HG03439 (cell line): Measurements from ENCODE around the gene P2RX1.
"Not testable (repeated sequence)": the region's sequence is repeated elsewhere in the genome, so short reads cannot be mapped to it uniquely, and the experiment has no call there.

Experiments used
- ATAC-seq: cut with Tn5 transposase; IDR thresholded peaks from one replicate; pipeline ENCODE4 v1.9.1; 2021; ENCODE audit warnings: mild to moderate bottlenecking, moderate library complexity; ENCODE audit not compliant: unreplicated experiment

The P2RX1 gene

DNA sequence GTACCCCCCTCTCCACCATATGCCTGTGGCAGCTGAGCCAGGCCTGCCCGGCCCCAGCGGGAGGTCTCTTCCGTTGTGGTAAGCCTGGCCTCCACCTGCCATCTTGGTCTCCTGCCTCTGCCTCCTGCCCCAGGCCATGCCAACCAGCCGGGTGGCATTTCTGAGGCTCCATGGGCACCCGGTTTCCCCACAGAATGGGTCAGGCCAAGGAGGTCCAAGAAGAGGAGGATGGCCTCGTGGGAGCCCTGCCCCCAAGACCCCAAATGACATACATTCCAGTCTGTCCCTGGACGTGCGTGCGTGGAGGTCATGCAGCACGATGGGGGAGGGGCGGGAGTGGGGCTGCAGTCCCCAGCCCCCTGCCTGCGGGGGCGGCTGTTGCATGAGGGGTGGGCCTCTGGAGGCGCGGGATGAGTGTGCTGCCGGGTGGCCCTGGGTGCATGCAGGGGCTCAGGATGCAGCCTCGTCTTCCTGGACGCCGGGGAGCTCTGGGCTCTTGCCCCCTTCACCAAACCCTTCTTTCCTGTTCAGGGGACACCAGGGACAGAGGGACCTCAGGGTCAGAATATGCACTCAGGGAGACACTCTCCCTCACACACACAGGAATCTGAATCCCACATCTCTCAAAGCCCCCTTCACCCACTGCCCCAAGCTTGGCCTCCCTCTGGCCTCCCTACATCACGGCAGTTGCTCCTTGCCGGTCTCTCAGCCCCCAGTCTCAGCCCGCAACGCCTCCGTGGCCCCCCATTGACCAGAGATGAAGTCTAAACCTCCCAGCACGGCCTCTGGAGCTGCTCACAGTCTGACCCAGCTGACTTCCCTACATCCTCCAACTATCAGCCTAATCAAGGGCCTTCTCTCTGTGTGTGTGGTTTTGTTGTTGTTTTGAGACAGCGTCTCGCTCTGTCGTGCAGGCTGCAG, 54.2 kb downstream of the P2RX1 start:
- ATAC-seq = no peak

DNA sequence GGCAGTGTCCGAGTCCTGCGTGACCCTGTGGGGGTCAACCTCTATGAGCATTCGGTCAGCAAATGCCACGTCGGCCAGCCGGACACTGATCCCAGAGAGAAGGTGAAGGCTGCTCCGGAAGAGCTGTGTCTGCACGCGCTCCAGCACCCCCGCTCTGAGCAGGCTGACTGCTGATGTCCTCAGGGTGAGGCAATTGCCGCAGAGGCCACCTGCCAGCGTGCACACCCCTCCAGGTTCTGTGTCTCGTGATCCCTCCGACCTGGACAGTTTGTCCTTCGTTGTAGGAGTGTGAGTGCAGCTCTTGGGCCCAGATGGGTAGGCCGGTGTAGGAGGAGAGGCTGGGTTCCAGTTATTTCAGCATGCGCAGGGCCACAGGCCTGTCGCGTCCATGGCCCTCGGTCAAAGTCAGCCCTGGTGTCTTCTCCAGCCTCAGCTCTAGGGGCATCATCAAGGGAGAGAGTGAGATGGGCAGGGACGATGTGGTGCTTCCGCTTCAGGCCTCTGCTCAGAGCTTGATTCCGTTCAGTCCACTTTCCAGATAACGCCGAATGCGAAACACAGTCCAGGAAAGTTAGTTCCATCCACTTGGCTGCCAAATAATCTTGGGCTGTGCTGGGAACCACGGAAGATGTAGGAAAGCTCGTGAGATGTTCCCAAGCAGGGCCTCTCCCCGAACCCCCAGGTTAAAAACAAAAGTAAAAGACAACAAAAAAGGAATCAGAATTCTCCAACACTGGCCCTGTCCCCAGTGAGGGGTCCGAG, 55.1 kb downstream of the P2RX1 start:
- ATAC-seq = no peak

DNA sequence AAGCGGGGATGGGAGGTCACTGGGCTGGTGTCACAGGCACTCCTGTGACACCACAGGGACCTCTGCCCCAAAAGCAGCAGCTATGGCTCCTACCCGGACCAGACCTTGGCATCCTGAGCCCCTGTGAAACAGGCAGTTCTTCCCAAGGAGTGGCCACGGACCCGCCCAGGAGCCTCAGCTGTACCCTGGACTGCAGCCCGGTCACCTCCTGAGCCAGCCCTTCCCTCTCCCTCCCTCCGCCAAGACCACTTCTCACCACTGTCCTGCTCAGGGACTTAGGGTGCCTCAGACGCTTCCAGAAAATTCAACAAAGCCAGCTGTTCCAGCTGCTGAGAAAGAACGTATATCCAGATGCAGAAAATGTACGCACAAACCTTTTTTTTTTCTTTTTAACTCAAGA, 56.3 kb downstream of the P2RX1 start:
- ATAC-seq = no peak

DNA sequence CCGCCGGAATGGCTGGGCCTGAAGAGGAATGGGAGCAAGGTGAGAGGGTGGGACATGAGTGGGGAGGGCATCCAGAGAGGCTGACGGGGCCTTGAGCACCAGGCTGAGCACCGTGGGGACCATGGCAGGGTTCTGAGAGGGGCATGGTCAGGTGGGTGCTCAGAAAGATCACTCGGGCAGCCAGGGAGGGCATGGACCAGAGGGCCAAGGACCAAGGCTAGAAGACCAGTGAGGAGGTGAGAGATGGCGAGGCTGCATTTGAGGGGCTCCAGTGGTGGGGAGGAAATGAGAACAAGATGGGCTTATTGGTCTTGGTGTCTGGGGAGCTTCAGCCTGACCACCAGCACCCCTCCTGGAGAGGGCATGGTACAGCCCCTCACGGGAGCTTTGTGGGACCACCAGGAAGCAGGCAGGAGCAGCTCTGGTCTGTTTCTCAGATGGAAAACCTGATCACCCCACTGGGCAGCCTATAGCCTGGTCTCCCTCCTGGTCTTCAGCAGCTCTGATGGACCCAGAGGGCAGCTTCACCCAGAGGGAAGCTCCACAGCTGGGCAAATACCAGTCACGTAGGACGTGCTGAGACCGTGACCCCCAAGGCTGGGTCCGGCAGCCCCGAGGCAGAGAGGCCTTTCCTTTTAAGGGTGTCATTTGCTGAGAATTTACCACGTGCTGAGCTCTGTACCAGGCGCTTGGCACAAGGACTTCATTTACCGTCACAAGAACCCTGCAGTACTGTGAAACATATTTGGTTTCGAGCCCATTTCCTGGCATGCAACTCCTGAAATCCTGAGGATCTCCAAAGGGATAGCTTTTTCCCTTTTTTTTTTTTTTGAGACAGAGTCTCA, 58.8 kb downstream of the P2RX1 start:
- no peak for ATAC-seq

DNA sequence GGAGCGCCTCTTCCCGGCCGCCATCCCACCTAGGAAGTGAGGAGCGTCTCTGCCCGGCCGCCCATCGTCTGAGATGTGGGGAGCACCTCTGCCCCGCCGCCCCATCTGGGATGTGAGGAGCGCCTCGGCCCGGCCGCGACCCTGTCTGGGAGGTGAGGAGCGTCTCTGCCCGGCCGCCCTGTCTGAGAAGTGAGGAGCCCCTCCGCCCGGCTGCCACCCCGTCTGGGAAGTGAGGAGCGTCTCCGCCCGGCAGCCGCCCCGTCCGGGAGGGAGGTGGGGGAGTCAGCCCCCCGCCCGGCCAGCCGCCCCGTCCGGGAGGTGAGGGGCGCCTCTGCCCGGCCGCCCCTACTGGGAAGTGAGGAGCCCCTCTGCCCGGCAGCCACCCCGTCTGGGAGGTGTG, 62.1 kb downstream of the P2RX1 start:
- not testable (repeated sequence) for ATAC-seq

DNA sequence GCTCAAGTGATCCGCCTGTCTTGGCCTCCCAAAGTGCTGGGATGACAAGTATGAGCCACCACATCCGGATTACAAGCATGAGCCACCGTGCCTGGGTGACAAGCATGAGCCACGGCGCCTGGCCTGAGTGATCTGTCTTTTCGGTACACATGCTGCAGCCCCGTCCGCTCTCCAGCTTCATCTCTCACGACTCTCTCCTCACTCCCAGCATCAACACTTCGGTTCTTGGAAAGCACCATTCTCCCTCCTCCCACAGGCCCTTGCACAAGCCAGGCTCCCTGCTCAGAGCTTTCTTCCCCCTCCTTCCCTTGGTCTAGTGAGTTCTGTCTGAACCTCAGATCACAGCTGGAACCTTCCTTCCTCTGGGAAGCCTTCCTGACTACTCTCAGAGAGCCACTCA, 63.7 kb downstream of the P2RX1 start:
- ATAC-seq = no peak

DNA sequence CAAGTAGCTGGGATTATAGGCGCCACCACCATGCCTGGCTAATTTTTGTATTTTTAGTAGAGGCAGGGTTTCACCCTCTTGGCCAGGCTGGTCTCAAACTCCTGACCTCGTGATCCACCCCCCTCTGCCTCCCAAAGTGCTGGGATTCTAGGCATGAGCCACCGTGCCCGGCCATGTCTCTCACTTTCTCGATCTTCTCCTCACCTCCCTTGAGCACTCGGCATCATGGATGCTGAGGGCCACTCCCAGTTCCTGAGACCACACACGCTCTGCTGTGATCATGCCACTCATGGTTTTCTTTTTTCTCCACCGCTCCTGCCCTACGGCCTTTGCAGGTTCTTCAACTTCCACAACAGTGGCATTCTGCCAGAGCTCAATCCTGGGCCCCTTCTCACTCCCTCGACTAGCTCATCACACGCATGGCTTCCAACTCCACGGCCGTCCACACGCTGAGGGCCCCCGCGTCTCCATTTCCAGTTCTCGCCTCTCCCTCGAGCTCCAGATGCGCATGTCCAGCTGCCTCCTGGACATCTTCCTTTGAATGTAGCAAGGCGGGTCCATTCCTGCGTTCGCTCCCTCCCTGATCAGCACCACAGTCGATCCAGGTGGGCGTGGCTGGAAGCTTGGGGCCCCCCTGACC, 64.7 kb downstream of the P2RX1 start:
- ATAC-seq = no peak

DNA sequence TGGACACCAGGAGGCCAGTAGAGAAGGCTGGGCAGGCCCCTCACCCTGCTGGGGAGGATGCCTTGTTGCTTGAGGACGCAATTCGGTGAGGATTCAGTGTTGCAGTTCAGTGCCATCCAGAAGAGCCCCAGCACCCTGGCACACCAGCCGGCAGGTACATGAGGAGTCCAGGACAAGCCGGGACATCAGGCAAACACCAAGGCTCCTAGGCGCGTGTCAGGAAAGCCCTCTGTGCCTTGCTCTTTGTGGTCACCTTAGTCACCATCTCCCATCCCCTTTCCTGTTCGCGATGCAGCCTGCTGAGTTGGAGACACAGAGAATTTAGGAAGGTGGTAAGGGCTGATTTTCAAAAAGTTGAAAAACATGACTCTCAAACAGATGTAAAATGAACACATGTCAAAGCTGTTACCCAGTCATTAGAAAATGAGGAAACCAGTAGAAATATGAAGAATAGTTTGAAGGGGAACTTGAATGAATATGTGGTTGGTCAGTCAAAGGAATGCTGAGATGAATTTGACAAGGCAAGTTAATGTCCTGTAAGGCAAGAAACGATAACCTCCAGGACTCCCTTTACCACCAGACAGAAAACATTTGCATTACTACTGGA, 67.9 kb downstream of the P2RX1 start:
- no peak for ATAC-seq

DNA sequence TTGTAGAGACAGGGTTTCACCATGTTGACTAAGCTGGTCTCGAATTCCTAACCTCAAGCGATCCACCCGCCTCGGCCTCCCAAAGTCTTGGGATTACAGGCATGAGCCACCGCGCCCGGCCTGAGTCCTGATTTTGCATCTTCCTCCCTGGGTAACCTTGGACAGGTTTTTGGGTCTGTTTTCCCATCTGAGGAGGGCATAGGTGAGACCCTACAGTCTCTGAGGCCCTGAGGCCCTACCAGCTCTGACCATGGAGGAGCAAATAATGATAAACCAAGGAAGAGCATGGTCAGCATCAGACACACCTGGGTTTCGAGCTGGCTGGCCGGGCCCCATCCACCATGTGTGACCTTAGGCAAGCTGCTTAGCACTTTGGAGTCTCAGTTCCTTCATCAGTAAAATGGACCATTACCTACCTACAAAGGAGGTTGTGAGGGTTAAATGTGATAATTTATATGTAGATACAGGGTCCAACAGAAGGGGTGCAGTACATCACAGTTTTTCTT, 69.0 kb downstream of the P2RX1 start:
- no peak for ATAC-seq
